ENCODE data around the gene MYCBPAP.

MYCBPAP gene

DNA sequence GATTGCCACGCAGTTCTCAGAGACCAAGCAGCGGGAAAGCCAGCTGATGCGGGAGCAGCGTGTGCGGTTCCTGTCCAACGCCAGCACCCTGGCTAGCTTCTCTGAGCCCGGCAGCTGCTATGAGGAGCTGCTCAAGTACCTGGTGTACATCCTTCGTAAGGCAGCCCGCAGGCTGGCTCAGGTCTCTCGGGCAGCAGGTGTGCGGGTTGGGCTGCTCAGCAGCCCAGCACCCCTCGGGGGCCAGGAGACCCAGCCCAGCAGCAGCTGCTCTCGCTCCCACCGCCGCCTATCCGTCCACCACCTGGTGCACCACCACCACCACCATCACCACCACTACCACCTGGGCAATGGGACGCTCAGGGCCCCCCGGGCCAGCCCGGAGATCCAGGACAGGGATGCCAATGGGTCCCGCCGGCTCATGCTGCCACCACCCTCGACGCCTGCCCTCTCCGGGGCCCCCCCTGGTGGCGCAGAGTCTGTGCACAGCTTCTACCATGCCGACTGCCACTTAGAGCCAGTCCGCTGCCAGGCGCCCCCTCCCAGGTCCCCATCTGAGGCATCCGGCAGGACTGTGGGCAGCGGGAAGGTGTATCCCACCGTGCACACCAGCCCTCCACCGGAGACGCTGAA lies 67.5 kb downstream of the MYCBPAP start:
- peak in 1 of 2 donors; percentile 24 for DNase-seq

DNA sequence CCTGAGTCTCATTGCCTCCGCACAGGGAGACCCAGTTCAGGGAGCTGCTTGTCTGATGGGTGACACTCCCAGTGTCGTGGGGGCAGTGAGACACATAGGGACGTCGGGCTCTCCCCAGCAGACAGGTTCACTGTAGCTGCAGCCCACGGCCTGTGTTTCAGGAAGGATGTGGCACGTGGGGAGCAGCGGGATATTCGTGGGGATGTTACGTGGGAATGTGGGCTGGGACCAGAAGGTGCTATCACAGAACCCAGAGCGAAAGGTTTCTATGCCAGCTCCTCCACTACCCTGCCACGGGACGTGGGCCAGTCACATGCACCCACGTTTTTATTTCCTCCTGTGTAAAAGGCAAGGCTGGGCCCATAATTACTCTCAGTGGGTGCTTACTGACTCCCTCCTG lies 68.6 kb downstream of the MYCBPAP start:
- no peak for DNase-seq

DNA sequence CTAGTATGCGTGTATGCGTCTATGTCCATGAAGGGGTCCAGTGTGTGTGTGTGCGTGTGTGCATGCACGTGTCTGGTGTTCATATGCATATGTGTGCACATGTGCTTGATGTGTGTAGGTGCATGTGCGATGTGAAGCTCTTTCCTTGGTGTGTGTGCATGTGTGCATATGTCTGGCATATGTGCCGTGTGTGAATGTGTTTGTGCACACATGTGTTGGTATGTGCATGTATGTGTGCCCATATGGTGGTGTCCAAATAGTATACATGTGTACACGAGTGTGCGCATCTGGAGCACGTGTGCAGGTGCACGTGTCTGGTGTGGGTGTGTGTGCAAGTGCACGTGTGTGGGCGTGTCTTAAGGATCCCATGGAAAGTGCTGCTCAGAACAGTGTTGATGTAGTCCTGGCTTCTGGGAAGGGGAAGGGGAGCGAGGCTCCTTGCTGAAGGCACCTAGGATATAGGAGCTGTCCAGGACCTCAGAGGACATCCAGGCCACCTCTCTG lies 69.3 kb downstream of the MYCBPAP start:
- no peak for DNase-seq

DNA sequence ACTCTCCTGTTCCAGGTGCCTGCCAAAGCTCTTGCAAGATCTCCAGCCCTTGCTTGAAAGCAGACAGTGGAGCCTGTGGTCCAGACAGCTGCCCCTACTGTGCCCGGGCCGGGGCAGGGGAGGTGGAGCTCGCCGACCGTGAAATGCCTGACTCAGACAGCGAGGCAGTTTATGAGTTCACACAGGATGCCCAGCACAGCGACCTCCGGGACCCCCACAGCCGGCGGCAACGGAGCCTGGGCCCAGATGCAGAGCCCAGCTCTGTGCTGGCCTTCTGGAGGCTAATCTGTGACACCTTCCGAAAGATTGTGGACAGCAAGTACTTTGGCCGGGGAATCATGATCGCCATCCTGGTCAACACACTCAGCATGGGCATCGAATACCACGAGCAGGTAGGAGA lies 69.9 kb downstream of the MYCBPAP start:
- no peak for DNase-seq

DNA sequence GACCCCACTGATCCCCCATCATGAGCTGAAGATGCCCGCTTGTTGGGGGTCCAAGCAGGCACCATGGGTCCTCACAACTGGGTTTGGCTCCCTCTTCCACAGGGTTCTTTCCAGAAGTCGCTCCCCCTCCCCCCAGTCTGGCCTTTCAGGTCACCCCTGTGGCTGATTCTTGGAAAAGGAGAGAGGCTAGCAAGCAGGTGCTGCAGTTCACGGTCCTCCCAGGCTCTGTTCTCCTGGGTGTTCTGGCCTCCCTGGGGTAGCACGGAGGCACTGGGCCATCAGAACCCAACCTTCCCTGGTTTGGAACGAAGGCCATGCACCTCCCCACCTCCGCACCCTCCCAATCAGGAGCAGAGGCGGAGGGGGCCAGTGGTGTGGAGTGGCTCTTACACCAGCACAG lies 71.2 kb downstream of the MYCBPAP start:
- no peak for DNase-seq

DNA sequence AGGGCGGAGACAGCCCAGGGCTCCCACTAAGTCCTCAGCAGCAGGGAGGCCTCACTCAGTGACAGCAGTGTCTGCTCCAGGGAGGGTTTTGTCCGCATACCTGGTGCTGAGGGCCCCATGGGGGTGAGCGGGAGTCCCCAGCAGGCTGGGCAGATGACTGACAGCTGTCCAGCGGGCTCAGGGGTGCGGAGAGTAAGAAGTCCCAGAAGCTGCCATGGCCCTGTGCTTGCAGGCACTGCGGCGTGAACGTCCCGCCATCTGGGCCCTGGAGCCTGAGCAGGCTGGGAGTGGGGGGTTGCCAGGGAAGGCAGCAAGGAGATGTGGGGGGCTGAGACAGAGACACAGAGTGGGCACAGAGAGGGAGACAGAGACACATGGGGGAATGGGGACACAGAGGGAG lies 72.4 kb downstream of the MYCBPAP start:
- no peak for DNase-seq

All from stimulated activated CD4-positive, alpha-beta T cell treated with anti-CD3 and anti-CD28 coated beads, Interleukin-2, amount 100 ng/mL, for 24 hours (primary cell).